GM12892 (cell line): ENCODE measurements around the gene SMYD4.

Source experiments
- POLR2A ChIP-seq: IDR thresholded peaks from 2 replicates; pipeline ENCODE4 v1.6.1; 2011; ENCODE audit warnings: low read depth, low read length, control low read depth
- POLR2AphosphoS5 ChIP-seq: IDR thresholded peaks from 2 replicates; pipeline ENCODE4 v1.6.1; 2011; ENCODE audit warnings: low read depth, low read length, control low read depth
- TAF1 ChIP-seq: IDR thresholded peaks from 2 replicates; pipeline ENCODE4 v1.6.1; 2011; ENCODE audit warnings: low read depth, mild to moderate bottlenecking, control low read depth, low read length, borderline replicate concordance

GRCh38 chr17:1829216-1829591 lies 498 bp downstream of the SMYD4 start:
- peak; percentile 8; the same call in 1 of the 2 replicates for TF ChIP-seq POLR2AphosphoS5
- no peak for TF ChIP-seq POLR2A
- TF ChIP-seq TAF1, result no peak
